ENCODE data around the gene DCP1A. TPM values are rescaled to one million over a fixed set of nuclear protein-coding genes. Genes with fewer than 3 reads are reported as not detected.
A peak's percentile ranks its signal among the peaks of the same experiment; 100 is the strongest.

Gene DCP1A
- total RNA-seq, 1 donor from 2014 or later, result 5.0 TPM

DNA sequence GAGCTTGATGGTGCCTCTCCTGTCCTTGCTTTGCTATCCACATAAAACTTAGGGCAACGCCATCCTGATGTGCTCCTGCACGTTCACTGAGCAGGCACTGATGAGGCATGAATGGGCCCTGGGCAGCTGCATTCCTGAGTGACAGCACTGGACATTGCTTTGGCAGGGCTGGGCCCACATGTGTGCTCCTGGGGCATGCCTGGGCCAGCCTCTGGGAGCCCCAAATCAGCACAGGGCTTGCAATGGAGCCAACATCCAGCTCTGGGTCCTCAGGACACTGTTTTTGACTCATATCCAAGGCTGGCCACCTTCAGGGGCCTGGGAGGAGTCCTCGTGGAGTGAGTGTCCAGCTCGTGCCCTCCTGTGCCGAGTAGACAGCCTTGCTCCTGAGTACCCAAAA, 85.6 kb downstream of the DCP1A start:
- no peak for FAIRE-seq
- peak; percentile 82 for DNase-seq (ENCODE audit: low read depth)
- H3K27me3 ChIP-seq (ENCODE audit: control insufficient read depth, insufficient read depth, low read length), result no peaks in the 10 kb centered on the region
- no peak overlapping the region for H3K4me3 ChIP-seq (ENCODE audit: low read depth, low read length)
- TF ChIP-seq, protein P1, sequence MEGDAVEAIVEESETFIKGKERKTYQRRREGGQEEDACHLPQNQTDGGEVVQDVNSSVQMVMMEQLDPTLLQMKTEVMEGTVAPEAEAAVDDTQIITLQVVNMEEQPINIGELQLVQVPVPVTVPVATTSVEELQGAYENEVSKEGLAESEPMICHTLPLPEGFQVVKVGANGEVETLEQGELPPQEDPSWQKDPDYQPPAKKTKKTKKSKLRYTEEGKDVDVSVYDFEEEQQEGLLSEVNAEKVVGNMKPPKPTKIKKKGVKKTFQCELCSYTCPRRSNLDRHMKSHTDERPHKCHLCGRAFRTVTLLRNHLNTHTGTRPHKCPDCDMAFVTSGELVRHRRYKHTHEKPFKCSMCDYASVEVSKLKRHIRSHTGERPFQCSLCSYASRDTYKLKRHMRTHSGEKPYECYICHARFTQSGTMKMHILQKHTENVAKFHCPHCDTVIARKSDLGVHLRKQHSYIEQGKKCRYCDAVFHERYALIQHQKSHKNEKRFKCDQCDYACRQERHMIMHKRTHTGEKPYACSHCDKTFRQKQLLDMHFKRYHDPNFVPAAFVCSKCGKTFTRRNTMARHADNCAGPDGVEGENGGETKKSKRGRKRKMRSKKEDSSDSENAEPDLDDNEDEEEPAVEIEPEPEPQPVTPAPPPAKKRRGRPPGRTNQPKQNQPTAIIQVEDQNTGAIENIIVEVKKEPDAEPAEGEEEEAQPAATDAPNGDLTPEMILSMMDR (IDR thresholded peaks at IDR 0.05; ENCODE audit: insufficient read depth, low read length, severe bottlenecking), result no peak
- H3K36me3 ChIP-seq (ENCODE audit: control insufficient read depth, insufficient read depth, low read length), result no peaks in the 10 kb centered on the region

DNA sequence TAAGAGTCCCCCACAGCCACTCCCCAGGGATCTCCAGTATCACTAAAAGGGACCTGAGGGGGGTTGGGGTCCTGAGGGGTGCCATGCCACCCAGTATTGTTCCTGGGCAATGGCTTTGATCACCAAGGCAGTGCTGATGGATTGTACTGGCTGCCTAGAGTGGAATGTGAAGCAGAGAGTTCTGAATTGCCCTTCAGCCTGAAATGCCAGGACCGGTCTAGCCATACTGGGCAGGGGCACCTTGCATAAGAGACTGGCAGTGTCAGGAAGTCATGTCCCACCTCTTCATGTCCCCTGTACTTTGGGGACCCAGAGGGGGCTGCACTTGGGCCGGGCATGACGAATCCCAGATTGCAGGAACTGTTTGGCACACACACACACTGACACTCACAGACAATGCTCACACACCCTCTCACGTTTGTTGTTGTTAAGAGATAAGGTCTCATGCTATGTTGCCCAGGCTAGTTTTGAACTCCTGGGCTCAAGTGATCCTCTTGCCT, 87.0 kb downstream of the DCP1A start:
- no peaks in the 10 kb centered on the region for H3K36me3 ChIP-seq (ENCODE audit: control insufficient read depth, insufficient read depth, low read length)
- no peaks in the 10 kb centered on the region for H3K27me3 ChIP-seq (ENCODE audit: control insufficient read depth, insufficient read depth, low read length)
- TF ChIP-seq, protein P1 (IDR thresholded peaks at IDR 0.05; ENCODE audit: insufficient read depth, low read length, severe bottlenecking), result no peak
- H3K4me3 ChIP-seq (ENCODE audit: low read depth, low read length), result no peak overlapping the region
- DNase-seq (ENCODE audit: low read depth) (no peak), FAIRE-seq (no peak)

DNA sequence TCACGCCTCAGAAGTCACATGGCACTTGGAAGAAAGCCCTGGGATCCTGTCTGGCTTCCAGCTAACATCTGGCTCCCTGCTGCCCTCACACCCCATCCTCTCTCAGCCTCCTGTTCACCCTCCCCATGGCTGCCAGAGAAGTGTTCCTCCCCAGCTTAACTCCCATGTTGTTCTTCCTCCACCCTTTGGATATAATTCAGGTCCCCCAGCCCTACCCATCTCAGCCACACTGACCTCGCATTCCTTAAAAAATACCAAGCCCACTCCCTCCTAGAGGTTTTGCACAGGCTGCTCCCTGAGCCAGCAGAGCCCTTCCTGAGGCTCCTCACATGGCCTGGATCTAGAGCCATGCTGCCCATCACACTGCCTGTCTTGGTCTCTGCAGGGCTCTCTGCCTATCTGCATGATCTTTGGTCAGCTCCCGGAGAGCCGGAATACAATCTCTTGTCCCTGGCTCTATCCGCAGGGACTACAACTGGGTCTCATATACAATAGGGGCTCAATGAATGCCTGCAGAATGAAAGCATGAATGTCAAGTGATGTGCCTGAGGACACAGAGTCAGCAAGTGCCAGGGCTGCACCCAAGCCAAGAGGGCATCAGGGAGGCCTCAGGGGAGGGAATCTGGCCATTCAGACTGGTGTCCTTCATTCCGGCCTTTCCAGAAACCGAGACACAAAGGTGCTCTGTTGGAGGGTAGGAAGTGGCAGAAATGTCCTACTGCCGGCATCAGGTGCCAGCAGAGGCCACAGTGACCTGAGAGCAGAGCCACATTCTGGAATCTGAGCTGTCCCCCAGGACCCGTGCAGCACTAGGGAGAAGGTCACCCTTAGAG, 87.7 kb downstream of the DCP1A start:
- no peaks in the 10 kb centered on the region for H3K27me3 ChIP-seq (ENCODE audit: control insufficient read depth, insufficient read depth, low read length)
- H3K36me3 ChIP-seq (ENCODE audit: control insufficient read depth, insufficient read depth, low read length), result no peaks in the 10 kb centered on the region
- FAIRE-seq, result peak; percentile 18
- TF ChIP-seq, protein P1 (IDR thresholded peaks at IDR 0.05; ENCODE audit: insufficient read depth, low read length, severe bottlenecking), result no peak
- H3K4me3 ChIP-seq (ENCODE audit: low read depth, low read length), result no peak overlapping the region
- DNase-seq (ENCODE audit: low read depth), result no peak

DNA sequence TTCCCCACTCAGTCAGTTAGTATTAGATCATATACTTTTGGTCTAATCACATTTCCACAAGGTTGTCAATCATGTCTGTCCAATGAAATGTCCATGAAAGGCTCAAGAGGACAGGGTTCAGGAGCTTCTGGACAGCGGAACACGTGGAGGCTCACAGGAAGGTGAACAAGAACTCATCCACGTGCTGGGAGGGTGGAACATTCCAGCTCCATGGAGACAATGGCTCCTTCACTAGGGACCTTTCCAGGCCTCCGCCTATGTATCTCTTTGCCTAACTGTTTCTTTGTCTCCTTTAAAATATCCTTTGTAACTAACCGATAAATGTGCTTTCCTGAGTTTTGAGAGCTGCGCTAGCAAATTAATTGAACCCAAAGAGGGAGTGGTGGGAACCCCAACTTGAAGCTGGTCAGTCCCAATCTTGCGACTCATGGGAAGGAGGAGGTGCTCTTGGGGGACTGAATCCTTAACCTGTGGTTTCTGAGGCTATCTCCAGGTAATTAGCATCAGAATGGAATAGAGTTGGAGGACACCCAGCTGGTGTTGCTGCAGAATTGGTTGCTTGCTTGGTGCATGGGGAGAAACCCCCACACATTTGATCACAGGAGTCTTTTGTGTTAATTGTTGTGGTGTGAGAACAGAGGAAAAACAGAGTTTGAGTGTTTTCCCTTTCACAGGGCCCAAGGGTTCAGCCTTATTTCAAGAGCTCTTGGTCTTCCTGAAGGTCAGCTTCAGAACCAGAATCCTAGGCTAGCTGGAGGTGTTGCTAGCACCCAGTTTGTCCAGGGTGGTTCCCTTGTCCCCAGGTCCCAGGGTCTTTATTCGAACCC, 88.5 kb downstream of the DCP1A start:
- FAIRE-seq (no peak), DNase-seq (ENCODE audit: low read depth) (no peak)
- H3K4me3 ChIP-seq (ENCODE audit: low read depth, low read length), result no peak overlapping the region
- TF ChIP-seq, protein P1 (IDR thresholded peaks at IDR 0.05; ENCODE audit: insufficient read depth, low read length, severe bottlenecking), result no peak
- H3K36me3 ChIP-seq (ENCODE audit: control insufficient read depth, insufficient read depth, low read length), result peaks cover 1% of the 10 kb centered on the region
- H3K27me3 ChIP-seq (ENCODE audit: control insufficient read depth, insufficient read depth, low read length), result no peaks in the 10 kb centered on the region

DNA sequence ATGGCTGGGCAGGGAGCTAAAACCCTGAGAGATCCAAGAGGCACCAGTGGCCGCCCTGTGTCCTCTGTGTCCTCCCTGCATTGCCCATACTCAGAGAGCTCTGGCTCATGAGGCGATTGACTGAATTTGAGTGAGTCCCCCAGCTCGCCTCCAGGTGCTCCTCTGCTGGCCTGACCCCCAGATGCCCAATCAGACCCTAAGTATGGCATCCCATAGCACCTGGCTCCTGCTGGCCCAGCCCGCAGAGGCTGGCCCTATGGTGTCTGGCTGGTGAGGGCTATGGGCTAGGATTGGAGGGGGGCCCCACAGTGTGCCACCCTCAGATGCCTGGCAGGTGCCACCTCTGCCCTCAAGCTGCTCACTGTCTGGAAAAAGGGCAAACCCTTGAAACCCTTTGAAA, 89.9 kb downstream of the DCP1A start:
- no peak for FAIRE-seq
- Histone ChIP-seq H3K36me3 (ENCODE audit: control insufficient read depth, insufficient read depth, low read length) (peaks cover 3% of the 10 kb centered on the region), H3K4me3 (ENCODE audit: low read depth, low read length) (no peak overlapping the region), H3K27me3 (ENCODE audit: control insufficient read depth, insufficient read depth, low read length) (no peaks in the 10 kb centered on the region)
- no peak for DNase-seq (ENCODE audit: low read depth)
- TF ChIP-seq, protein P1 (IDR thresholded peaks at IDR 0.05; ENCODE audit: insufficient read depth, low read length, severe bottlenecking), result no peak

Data from bronchial epithelial cell (primary cell).